Ovary (tissue), 3 donors: ENCODE data around the gene LGI2.

Experiments
- POLR2A ChIP-seq: fragments of 450-650 bp; IDR thresholded peaks from one replicate; pipeline ENCODE4 v1.6.1; 2017; ENCODE audit warnings: antibody characterized with exemption, mild to moderate bottlenecking, moderate library complexity
- TF ChIP-seq, protein P1 (sequence below), 3 donors: fragments of 450-650 bp in 2 of 3; fragments of 200-600 bp in 1 of 3; IDR thresholded peaks; one replicate each; pipeline versions ENCODE4 v1.5.1 to v1.8.0; 2016 to 2022; ENCODE audit warnings: antibody characterized with exemption in 3 of 3, mild to moderate bottlenecking in 1 of 3
- donor health status: DM: no; HTN: no; CAD: no.

DNA sequence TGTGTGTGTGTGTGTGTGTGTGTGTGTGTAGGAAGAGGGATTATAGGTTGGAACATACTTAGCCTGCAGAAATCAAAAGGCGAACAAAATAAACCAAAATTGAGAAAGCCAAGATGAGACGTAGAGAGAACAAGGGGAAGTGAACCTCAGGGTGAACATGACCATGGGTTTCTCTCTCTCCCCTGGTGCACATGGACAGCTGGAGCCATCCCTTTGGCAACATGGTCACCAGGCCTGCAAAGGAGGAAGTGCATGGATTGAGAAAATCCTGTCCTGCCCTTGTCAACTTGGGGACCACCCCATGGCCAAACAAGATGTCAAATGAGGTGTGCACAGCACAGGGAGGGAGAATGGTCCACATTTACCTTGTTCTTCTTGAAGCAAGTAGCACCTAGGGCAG is 23.1 kb downstream of the LGI2 start:
- TF ChIP-seq, protein P1, sequence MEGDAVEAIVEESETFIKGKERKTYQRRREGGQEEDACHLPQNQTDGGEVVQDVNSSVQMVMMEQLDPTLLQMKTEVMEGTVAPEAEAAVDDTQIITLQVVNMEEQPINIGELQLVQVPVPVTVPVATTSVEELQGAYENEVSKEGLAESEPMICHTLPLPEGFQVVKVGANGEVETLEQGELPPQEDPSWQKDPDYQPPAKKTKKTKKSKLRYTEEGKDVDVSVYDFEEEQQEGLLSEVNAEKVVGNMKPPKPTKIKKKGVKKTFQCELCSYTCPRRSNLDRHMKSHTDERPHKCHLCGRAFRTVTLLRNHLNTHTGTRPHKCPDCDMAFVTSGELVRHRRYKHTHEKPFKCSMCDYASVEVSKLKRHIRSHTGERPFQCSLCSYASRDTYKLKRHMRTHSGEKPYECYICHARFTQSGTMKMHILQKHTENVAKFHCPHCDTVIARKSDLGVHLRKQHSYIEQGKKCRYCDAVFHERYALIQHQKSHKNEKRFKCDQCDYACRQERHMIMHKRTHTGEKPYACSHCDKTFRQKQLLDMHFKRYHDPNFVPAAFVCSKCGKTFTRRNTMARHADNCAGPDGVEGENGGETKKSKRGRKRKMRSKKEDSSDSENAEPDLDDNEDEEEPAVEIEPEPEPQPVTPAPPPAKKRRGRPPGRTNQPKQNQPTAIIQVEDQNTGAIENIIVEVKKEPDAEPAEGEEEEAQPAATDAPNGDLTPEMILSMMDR (IDR thresholded peaks at IDR 0.05): no peak
- TF ChIP-seq POLR2A: no peak
